ENCODE data around the gene METTL2A. TPM values are rescaled to one million over a fixed set of nuclear protein-coding genes. Genes with fewer than 3 reads are reported as not detected.
"Not testable (repeated sequence)": the region's sequence is repeated elsewhere in the genome, so short reads cannot be mapped to it uniquely, and the experiment has no call there.

Gene METTL2A
- total and polyA plus RNA-seq, 2 experiments from 2014 or later, result 17.4 to 24.2 TPM

- Histone ChIP-seq H3K27me3 (no peaks in the 10 kb centered on the region), H3K9me3 (ENCODE audit: low read depth) (no peaks in the 10 kb centered on the region), H3K36me3 (no peaks in the 10 kb centered on the region), H3K27ac (no peak overlapping the region), H3K4me3 (no peak overlapping the region), H3K4me1 (ENCODE audit: low read depth) (no peaks in the 10 kb centered on the region)
- no peak for TF ChIP-seq CTCF (IDR thresholded peaks at IDR 0.05; ENCODE audit: low read depth, low read length)
- no peak for DNase-seq (ENCODE audit: low read depth in 1 of 2, low spot score in 1 of 2)
Observed at GRCh38 chr17:62456016-62456415, 32.3 kb downstream of the METTL2A start.

GRCh38 chr17:62458483-62458882, 34.8 kb downstream of the METTL2A start:
- not testable (repeated sequence) for H3K36me3 ChIP-seq; H3K4me3 ChIP-seq; H3K9me3 ChIP-seq (ENCODE audit: low read depth); H3K27ac ChIP-seq; DNase-seq (ENCODE audit: low read depth in 1 of 2, low spot score in 1 of 2); H3K4me1 ChIP-seq (ENCODE audit: low read depth); H3K27me3 ChIP-seq

GRCh38 chr17:62464422-62464821, 40.7 kb downstream of the METTL2A start:
- H3K36me3 ChIP-seq; H3K27me3 ChIP-seq; H3K9me3 ChIP-seq (ENCODE audit: low read depth); DNase-seq (ENCODE audit: low read depth in 1 of 2, low spot score in 1 of 2); H3K27ac ChIP-seq; H3K4me3 ChIP-seq; H3K4me1 ChIP-seq (ENCODE audit: low read depth): not testable (repeated sequence)

GRCh38 chr17:62465271-62465670, 41.6 kb downstream of the METTL2A start:
- H3K27me3 ChIP-seq; DNase-seq (ENCODE audit: low read depth in 1 of 2, low spot score in 1 of 2); H3K9me3 ChIP-seq (ENCODE audit: low read depth); H3K27ac ChIP-seq; H3K4me3 ChIP-seq; H3K4me1 ChIP-seq (ENCODE audit: low read depth); H3K36me3 ChIP-seq: not testable (repeated sequence)

- not testable (repeated sequence) for H3K4me3 ChIP-seq; H3K9me3 ChIP-seq (ENCODE audit: low read depth); H3K4me1 ChIP-seq (ENCODE audit: low read depth); H3K36me3 ChIP-seq; H3K27me3 ChIP-seq
- DNase-seq (ENCODE audit: low read depth in 1 of 2, low spot score in 1 of 2), result peak; percentile 28 to 66
- peak overlapping the region; percentile 44 for H3K27ac ChIP-seq
Observed at GRCh38 chr17:62470666-62471379, 47.1 kb downstream of the METTL2A start.

GRCh38 chr17:62471380-62471880, 47.7 kb downstream of the METTL2A start:
- H3K9me3 ChIP-seq (ENCODE audit: low read depth); H3K36me3 ChIP-seq; H3K27me3 ChIP-seq; H3K4me3 ChIP-seq; H3K4me1 ChIP-seq (ENCODE audit: low read depth); DNase-seq (ENCODE audit: low read depth in 1 of 2, low spot score in 1 of 2): not testable (repeated sequence)
- H3K27ac ChIP-seq, result peak overlapping the region; percentile 44

- H3K9me3 ChIP-seq (ENCODE audit: low read depth); H3K4me1 ChIP-seq (ENCODE audit: low read depth); DNase-seq (ENCODE audit: low read depth in 1 of 2, low spot score in 1 of 2); H3K36me3 ChIP-seq; H3K27me3 ChIP-seq; H3K4me3 ChIP-seq: not testable (repeated sequence)
- H3K27ac ChIP-seq, result peak overlapping the region; percentile 43
Observed at GRCh38 chr17:62473030-62473982, 49.6 kb downstream of the METTL2A start.

- not testable (repeated sequence) for H3K36me3 ChIP-seq; H3K4me1 ChIP-seq (ENCODE audit: low read depth); DNase-seq (ENCODE audit: low read depth in 1 of 2, low spot score in 1 of 2); H3K9me3 ChIP-seq (ENCODE audit: low read depth); H3K27me3 ChIP-seq
- Histone ChIP-seq H3K4me3 (peak overlapping the region; percentile 93), H3K27ac (peak overlapping the region; percentile 100)
Observed at GRCh38 chr17:62477111-62477510, 53.4 kb downstream of the METTL2A start.

- Histone ChIP-seq H3K4me3 (peak overlapping the region; percentile 93), H3K27ac (peak overlapping the region; percentile 100)
- not testable (repeated sequence) for H3K36me3 ChIP-seq; H3K27me3 ChIP-seq; H3K4me1 ChIP-seq (ENCODE audit: low read depth); H3K9me3 ChIP-seq (ENCODE audit: low read depth)
- DNase-seq (ENCODE audit: low read depth in 1 of 2, low spot score in 1 of 2), result peak in 1 of 2 donors; percentile 6
Observed at GRCh38 chr17:62477718-62478408, 54.2 kb downstream of the METTL2A start.

Data from cardiac muscle cell (in vitro differentiated cells and primary cell).